Activated T-cell treated with anti-CD3 and anti-CD28 coated beads for 4 hours (primary cell): Measurements from ENCODE around the gene CST6.
"Not testable (repeated sequence)": the region's sequence is repeated elsewhere in the genome, so short reads cannot be mapped to it uniquely, and the experiment has no call there.

Experiments used
- DNase-seq: peaks from one replicate; pipeline ENCODE4 v3.0.0-alpha.2; 2020

The CST6 gene

DNA sequence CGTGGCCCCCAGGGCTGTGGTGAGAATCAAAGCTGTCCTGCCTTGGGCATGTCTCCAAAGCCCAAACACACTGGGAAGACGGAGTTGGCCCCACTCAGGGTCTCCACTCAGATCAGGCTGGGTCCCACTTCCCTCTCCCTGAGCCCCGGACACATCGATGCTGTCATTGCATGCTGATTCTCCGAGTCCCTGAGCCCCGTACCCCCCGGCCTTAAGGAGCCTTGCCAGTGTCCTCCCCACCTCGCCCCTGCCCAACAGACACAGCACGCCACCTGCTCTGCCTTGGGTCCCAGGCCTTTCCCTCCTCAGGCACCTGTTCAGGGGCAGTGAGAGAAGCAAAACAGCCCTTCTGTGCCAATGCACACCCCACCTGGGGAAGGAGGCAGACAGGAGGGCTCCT, 24.5 kb upstream of the CST6 start:
- no peak for DNase-seq

DNA sequence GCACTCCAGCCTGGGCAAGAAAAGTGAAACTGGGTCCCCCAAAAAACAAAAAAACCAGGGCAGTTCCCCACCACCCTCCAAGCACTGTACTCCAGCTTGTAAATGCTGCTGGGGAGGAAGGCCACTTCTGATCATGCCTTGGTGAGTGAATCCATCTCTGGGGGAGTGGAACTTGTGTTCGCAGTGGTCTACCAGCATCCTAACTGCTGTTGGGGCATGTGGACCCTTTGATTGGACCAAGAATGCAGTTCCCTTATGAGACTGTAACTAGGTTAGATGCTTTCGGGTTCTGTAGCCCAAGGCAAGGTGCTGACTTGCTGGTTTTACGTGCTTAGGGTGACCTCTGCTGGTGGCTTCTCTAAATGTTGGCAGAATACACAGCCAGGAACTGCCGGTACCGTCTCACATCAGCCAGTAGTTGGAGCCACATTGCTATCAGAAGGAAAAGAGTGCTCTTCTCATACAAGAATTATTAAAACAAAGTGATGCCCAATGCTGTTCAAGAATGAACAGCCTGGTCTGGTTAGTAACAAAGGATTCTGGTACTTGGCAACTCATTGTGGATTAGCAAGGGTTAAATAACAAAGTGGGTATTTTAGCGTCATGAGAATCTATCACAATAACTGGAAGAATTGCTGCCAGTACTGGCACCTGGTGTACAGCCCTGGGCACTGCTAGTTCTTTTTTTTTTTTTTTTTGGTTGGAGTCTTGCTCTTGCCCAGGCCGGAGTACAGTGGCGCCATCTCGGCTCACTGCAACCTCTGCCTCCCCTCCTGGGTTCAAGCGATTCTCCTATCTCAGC, 22.8 kb upstream of the CST6 start:
- DNase-seq = peak; percentile 90

DNA sequence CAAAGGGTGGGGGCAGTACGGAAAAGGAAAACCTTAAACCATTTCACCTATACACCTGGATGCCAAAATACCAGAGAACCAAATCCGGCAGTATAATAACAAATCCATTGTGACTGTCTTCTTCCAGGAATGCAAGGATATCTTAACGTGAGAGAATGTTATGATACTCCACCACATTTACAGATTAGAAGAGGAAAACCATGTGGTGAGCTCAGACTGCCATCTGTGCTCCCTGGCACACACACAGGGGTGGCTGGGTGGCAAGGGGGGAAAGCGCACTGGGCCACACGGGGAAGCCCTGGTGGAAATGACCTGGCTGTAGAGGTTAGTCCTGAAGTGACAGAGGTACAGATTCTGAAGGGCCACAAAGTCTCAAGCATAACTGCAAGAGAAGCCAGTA, 19.8 kb upstream of the CST6 start:
- DNase-seq = no peak

DNA sequence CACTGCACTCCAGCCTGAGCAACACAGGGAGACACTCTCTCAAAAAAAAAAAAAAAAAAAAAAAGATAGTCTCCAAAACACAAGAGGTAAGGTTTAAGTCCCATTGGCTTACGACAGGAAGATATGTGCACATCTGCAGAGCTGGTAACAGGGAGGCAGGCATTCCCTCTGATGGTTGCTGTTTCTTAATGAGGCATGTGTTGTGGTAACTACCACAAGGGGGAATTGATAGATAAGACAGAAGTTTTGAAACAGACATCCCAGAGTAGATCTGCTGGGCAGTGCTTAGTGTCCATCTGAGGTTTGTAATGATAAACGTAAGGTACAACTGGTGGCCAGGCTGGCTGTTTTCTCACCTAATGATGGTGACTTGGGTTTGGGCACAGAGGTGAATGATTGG, 14.5 kb upstream of the CST6 start:
- no peak for DNase-seq

DNA sequence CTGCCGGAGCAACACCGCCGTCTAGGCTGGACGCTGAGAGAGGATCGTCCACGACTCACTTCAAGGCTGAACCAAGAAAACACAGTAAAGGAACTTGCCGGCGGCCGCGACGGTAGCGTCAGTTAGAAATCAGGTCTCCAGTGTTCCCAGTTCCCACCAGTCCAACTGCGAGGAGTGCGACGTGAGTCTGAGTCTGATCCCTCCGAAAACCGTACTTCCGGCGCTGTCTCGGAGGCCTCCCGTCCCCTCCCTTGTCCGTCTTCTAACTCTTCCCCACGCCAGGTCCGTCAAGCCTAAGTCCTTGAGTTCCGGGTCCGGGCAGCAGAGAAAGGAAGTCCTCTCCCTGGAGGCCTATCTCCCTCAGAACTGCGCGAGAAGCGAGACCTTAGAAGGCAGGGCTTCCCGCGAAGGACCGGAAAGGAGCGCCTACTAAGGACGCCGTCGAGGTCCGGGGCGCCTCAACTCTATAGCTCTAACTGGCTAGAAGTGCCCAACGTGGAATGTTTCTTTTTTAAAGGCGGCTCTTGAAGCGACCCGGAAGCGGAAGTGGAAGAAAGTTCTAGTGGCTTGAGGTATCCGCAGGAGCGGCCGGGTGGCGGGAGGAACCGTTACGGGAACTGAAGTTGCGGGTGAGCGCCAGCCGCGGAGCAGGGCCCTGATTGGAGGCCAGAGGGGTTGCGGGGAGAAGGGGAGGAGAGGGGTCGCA, 9.7 kb upstream of the CST6 start, which contains the start of the genes BANF1 and EIF1AD:
Gene BANF1 (plus strand): TSS at position 562 of the 706 bp plus-strand sequence. CDS start 748 bp downstream, outside the sequence.
Gene EIF1AD (minus strand): TSS at position 216 of the 706 bp plus-strand sequence. CDS start 1,768 bp downstream, outside the sequence.
- peak; percentile 84 for DNase-seq

DNA sequence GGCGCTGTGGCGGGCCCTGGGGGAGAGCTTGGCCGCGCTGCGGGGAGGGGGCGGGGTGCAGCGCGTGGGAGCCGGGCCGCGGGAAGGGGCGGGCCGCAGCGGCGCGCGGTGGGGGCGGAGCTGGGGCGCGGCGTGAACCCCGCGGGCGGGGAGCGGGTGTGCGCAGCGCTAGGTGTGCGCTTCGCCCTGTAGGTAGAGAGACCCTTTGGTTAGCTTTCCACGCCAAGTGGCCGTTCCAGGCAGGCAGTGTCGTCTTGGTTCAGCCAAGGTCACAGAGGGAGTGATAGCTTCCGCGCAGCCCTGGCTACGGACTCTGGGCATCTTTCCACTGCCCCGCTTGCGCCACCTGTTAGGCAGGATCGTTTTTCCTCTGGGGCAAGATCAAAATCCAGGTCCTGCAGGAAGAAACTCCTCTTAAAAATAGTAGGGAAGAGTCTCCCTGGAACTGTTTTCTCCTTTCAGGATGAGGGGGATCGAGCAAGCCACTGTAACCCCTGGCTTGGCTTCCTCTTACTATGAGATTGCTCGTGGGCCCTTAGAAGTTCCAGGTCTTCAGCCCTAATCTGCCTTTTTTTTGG, 9.1 kb upstream of the CST6 start:
- DNase-seq = no peak

DNA sequence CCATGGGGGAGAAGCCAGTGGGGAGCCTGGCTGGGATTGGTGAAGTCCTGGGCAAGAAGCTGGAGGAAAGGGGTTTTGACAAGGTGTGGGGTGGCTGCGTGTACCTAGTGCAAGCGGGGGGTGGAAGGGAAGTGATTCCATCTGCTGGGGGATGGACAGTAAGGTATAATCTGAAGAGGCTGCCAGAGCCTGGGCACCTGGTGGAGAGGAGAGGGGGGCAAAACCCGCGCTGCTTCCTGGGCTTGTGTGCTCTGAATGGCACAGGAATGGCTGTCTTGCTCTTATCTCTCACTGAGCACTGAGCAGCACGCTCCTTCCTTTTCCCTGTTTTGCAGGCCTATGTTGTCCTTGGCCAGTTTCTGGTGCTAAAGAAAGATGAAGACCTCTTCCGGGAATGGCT, 8.5 kb upstream of the CST6 start:
- DNase-seq = no peak

DNA sequence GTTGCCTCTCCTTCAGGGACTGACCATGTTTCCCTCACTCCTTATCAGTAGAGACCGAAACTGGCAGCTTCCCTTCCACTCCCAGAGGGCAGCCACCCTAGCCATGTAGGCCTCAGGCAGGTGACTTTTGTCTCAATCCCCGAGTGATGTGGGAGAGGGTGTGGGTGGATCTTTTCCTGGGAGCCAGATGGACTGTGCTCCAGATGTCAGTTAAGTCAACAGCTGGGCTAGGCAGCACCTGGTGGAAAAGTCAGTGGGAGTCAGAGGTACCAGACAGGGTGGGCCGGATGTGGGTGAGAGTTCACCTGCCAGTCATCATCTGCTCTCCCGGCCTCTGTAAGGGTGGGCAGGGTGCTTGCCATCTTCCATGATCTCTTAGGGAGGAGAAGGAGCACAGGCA, 7.6 kb upstream of the CST6 start:
- no peak for DNase-seq

DNA sequence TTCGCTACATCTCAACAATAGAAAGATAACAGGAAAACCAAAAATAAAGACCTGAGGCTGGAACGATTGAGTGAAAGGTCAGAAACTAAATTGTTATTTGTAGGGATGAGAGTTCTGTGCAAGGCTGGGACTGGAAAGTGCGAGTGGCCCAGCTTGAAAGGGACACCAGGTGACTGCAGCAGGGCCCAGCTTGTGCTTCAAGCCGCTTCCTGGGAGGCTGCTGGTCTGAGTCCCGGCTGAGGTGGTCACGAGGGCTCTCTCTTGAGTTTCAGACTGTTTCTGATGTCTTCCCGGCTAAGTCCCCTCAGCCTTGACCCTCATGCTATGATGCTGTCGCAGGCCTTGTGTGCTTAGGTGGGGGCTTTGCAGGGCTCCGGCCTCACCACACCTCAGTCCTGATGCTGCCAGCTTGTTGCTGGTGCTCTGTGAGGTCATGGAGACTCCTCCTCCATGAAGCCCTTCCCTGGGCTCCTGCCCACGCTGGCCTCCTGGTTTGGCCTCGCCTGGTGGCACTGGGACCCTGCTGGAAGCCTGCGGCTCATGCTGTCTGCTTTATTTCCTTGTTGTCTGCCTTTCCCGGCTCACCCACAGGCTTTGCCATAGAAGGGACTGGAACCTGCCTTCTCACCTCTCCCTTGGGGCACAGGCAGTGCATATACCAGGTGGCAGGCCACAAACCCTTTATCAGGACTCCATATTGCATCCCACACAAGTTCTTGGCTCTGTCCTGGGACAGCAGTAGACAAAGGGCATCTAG, 5.5 kb upstream of the CST6 start:
- DNase-seq = no peak

DNA sequence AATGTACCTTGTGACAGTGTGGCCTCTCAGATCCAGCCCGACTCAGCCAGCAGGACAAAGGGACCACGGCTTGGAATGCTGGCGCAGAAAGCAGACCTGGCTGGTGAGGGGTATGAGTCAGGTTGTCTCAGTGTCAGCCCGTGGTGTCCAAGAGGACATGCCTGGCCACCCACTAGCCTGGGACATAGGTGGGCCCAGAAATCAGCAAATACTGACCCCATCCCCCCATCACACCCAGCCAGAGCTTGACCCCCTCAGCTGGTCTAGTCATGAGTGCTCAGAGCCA, 5.0 kb upstream of the CST6 start:
- no peak for DNase-seq

DNA sequence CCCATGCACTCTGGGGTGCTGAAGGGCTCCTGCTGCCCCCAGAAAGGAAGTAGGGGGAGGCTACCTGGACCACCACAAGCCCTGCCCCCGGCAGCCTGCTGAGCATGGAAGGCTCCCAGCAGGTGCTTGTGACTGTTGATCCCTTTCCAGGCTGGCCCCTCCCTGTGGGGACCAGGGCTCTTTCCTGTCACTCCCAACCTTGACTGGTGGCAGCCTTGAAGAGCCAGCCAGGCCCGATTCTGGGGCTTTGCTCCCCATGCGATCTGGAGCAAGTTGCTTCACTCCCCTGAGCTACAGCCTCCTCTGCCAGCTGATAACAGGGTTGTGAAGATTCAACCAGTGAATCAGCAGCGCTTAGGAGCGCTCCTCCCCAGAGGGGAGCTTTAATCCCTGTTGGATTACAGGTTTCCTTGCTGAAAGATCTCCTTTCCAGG, 4.6 kb upstream of the CST6 start:
- no peak for DNase-seq

DNA sequence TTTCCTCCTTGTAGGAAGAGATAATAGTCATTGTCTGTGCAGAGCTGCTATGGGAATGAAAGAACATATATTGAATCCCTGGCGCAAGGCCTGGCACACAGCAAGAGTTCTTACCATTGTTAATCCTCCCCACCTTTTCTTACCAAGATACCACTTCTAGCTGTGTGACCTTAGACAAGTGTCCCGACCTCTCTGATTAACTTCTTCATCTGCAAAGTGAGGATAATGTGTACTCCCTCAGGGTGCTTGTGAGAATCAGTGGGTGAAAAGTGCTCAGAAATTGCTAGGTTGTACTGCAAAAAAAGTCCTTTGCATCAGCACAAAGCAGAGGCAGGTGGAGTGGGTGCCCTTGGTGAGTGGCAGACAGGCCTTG, 3.7 kb upstream of the CST6 start:
- DNase-seq = no peak

DNA sequence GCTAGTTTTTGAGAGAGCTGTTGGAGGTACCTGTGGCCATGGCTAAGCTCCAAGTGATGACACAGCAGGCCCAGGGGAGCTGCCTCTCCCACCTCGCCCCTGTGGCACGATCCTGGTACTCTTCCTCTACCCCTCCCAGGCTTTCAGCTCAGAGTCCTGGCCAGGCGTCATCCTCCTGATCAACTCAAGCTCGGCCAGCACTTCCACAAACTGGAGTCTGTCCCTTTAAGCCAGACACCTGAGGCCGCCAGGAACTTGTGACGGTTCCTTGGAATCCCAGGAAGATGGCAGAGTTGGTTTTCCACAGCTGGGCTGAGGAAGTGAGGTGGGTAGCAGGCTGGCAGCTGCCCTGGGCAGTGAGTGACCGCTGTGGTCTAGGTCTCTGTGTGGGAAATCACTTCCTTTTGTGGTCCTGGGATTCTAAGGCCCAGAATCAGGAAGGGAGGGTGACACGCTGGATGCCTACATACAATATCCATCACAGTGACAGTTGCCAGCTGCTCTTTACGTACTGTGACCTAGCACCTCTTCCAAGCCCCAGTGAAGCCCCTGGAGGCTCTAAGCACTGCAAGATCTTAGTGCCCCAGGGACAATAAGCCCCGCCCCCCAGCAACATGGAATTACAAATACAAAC, 3.2 kb upstream of the CST6 start:
- DNase-seq = no peak

DNA sequence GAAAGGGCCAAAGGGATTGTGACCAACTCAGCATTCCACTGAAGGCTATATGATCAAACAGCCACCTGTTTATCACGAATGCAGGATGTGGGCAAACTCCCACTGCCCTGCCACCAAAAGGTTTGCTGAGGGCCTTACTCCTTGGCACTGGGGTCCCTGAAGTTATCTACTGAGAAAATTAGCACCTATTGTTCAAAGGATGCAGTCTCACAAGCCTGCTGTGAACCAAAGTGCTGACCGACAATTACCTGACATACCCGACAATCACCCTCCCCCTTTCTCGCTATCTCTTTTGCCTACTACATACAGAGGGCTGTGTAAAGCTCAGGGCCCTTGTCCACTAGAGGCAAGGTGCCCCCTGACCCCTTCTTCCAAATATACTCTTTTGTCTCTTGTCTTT, 1.8 kb upstream of the CST6 start:
- not testable (repeated sequence) for DNase-seq

DNA sequence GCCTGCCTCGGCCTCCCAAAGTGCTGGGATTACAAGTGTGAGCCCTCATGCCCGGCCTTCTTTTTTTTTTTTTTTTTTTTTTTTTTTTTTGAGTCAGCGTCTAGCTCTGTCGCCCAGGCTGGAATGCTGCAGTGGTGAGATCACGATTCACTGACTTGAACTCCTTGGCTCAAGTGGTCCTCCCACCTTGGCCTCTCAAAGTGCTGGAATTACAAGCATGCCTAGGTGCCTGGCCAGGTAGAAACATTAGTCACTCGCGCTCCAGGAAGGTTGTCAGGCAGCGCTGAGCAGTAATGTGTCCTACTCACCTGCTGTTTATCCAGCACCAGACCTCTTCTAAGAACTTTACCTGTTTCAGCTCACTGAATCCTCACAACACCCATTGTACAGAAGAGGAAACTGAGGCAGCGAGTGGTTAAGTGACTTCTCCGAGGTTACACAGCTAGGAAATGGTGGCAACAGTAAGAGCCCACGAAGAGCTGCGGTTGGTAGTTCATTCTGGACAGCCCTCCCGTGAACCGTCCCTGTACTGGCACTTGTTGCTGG, 496 bp upstream of the CST6 start:
- no peak for DNase-seq

DNA sequence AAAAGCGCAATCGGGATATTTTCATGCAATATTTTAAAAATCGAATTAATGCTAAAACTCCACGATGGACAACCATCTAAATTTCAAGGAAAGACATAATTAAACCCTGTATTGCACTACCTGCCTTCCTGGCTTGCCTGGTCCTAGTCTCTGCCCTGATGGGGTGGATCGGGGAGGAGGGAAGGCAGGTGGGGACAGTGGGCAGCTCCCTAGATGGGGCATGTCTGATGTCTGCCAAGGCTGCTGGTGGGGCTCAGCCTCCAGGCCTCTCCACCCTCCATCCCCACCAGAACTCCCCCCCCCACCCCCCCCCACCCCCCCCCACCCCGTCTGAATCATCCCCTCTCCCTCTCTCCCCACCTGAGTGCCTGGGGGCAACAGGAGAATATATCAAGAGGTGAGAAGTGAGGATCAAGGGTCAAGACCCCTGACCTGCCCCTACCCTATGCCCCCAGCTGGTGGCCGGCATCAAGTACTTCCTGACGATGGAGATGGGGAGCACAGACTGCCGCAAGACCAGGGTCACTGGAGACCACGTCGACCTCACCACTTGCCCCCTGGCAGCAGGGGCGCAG, 650 bp downstream of the CST6 start:
- no peak for DNase-seq

DNA sequence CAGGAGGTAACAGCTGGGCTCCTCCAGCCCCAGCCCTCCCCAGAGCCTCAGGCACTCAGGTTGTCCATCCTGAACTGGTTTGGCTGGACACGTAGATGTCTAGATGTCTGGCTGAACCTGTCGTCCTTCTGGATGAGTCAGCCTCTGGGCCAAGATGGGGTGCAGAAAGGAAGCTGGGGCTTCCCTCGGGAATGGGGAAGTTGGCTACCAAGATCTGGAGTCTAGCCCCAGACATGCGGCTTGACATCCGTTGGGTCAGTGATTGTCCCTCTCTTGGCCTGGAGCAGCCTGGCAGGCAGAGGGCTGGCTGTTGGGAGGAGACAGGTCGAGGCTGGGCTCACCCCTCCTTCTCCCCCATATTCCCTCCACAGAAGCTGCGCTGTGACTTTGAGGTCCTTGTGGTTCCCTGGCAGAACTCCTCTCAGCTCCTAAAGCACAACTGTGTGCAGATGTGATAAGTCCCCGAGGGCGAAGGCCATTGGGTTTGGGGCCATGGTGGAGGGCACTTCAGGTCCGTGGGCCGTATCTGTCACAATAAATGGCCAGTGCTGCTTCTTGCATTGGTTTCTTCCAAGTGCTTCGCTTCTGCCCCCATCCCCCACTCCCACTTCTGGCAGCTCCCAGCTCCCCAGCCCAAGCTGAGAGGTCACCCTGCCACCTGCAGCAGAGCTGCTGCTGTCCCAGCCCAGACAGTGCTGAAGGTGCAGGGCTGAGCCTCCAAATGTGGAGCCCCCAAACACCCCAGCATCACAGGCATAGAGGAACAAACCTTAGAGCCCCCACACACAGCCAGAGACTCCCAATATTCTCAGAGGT, 1.3 kb downstream of the CST6 start:
- no peak for DNase-seq

DNA sequence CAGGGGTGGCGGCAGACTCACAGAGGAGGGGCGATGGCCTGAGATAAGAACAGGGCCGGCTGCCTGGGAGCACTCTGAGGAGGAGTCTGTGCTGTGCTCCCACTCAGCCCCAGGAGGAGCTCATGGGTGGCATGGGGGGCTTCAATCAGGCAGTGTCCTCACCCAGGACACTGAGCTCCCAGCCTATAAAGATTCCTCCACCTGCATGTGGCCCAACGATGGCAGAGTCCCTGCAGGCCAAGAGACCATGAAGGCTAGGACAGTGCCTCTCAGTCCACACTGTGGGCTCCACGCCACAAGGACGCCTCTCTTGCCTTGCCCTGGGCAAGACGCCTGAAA, 1.9 kb downstream of the CST6 start:
- DNase-seq = no peak

DNA sequence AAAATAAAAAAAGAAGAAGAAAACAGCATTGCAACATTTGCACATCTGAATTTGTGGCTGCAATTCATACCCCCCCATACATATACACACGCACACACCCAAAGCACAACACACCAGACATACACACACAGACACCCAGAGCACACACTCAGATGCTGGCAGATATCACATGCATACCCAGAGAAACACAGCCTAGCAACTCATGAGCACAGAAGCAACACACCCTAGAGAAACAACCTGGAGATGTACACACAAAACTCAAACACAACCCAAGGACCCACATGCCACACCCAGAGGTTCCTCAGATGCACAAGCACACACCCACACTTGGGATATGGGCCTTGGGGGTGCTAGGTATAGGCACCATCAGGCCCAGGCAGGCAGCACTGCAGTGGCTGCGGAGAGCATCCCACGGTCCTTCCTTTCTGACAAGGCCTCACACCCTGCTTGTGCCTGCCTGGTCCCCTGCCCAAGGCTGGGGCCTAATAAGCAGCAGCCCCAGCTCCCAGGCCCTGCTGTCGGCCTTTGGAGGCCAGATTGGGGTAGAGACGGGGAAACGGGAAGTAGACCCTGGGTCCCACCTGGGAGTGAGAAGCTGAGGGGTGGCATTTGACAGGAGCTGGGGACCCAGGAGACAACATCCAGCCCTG, 3.1 kb downstream of the CST6 start:
- DNase-seq = no peak

DNA sequence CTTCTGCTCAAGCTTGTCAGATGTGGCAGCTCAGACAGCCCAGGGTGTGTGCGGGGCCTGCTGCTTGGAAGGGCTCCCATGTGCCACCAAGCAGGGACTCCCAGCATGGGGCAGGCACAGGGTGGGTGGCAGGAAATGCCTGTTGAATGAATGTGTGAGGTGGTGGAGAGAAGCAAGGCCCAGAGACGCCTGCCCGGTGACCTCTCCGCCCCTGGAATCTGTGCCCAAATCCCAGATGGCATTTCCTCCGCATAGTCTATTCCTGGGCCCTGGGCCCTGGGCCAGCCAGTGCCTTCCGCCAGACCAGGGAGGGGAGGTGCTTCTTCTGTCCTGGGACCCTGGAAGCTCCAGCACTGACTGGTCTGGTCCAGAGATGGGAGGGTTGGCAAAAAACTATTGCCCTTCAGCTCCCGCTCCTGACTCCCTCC, 3.7 kb downstream of the CST6 start:
- DNase-seq = no peak
